GM18517 (cell line): ENCODE results near the gene HSD17B7.
"Not testable (repeated sequence)": the region's sequence is repeated elsewhere in the genome, so short reads cannot be mapped to it uniquely, and the experiment has no call there.

Experiments used
- ATAC-seq: cut with Tn5 transposase; IDR thresholded peaks from one replicate; pipeline ENCODE4 v1.9.1; 2021; ENCODE audit warnings: mild to moderate bottlenecking, moderate library complexity; ENCODE audit not compliant: unreplicated experiment

The HSD17B7 gene

DNA sequence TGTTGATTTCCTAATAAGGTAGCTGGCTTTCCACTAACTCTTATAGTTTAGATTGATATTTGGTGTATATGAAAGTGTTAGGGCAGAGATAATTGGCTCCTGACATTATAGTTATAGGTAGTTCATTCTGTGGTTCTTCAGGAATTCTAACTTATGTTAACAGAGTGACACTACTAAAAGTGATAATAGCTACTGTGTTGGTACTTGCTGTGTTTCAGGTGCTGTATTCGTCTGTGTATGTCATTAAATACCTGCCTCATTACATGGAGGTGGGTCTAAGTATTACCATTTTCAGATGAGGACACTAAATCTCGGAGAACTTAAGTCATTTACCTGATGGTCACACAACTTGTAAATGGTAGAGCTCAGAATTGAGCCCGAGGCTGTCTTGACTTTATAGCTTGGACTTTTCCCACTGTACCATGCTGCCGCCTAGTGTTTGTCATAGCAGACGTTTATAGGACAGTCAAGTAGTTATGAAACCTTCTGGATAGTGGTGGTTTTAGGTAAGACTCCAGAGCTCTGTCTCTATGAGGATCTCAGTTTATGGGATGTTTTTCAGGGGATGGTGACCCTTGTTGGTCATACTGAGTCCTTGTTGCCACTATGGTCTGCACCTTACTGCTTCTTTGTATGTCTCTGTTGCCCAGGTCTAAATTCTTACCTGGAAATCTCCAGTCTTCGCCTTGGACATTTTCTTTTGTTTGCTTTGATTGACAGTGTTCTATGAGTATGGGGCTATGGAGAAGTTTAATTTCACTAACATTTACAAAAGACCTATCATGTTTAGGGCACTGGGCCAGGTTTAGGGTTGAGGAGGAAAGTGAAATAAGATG lies 9.7 kb downstream of the HSD17B7 start:
- not testable (repeated sequence) for ATAC-seq

DNA sequence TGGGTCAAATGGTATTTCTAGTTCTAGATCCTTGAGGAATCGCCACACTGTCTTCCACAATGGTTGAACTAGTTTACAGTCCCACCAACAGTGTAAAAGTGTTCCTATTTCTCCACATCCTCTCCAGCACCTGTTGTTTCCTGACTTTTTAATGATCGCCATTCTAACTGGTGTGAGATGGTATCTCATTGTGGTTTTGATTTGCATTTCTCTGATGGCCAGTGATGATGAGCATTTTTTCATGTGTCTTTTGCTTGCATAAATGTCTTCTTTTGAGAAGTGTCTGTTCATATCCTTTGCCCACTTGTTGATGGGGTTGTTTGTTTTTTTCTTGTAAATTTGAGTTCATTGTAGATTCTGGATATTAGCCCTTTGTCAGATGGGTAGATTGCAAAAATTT lies 17.0 kb downstream of the HSD17B7 start:
- not testable (repeated sequence) for ATAC-seq

DNA sequence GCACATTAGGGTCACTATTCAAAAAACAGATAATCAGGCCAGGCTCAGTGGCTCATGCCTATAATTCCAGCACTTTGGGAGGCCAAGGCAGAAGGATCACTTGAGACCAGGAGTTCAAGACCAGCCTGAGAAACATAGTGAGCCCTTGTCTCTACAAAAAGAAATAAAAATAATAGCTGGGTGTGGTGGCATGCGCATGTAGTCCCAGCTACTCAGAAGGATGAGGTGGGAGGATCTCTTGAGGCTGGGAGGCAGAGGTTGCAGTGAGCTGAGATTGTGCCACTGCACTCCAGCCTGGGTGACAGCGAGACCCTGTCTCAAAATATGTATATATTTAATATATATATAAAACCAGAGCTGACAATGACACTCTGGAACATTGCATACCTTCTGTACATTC lies 21.9 kb downstream of the HSD17B7 start:
- not testable (repeated sequence) for ATAC-seq

DNA sequence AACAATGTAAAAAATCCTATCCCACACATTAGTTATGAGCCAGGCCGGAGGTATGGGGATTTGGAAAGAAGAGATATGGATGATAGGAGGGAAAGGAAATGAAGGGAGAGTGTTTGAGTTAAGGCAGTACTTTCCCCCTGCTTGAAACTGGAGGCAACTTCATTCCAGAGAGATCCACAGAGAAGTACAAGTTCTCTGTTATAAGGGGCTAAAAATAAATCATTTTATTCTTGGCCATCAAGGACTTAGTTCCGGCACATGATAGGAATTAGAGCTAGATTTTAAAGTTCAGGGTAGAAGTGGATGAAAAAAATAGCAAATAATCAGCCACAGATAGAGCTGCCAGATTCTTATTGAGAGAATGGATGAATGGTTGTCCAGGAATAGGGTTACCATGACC lies 27.6 kb downstream of the HSD17B7 start:
- ATAC-seq, result not testable (repeated sequence)

DNA sequence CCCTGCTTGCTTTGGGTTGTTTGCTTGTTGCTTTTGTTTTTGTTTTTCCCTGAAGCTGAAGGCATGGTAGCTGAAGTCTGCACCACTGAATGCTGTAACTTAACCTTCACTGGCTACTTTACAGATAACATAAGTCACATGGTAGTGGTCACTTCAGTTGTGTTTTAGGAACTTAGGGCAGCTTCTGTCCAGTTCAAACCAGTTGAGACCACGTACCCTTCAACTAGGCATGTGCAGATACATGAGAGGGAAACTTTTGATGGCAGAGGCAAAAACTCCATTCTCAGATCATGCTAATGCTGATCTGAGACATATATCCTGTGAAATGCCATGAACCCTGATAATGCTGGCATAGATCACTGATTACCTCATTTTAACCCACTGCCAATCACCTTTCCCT lies 28.2 kb downstream of the HSD17B7 start:
- not testable (repeated sequence) for ATAC-seq

DNA sequence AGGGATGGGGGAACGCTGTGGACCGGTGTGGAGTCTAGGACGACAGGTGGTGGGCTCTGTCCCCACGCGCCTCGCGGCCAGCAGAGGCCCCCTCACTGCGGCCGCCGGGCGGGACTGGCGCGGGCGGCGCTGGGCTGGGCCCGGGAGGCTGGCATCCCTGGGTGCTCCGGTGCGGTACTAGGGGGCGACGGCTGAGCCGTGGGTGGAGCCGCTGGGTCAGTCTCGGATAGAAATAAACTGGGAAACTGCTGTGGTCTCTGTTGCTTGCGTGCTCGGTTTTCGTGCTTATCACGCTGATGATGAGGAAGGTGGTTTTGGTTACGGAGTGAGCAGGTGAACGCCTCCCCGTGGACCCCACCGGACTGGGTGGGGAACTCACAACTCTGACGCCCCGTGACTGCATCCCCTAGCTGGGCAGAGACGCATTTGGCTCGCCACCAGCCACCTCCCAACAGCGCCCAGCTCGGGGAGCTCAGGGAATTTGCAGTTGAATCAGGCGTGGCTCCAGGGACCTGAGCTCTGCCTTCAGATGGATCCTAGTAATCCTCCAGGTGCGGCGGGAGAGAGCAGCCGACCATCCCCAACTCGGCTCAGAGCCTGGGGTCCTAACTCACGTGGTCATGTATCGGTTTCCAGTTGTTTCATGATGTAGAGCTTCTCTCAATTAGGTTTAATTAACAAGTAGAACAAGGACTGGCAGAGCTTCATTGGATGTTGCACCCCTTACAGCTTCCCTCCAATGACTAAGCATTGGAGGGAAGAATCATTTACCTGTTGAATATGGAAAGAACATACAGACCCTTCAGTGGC lies 32.1 kb downstream of the HSD17B7 start:
- no peak for ATAC-seq

DNA sequence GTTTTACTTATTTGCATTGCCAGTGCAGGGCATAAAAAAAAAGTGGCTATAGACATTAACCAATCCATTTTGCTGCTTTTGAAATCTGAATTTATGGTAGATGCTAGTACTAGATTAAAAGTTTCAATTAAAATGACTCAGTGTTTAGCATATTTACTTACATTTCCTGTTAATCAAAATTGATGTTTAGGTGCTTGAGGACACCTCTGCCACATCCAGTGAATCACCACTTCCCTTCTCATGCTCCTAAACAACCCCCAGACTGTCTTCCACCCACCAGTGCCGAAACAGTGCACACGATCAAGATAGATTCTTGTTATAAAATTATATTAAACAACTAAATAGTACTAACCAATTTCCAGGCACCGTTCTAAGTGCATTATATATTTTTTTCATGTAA lies 32.7 kb downstream of the HSD17B7 start:
- no peak for ATAC-seq

DNA sequence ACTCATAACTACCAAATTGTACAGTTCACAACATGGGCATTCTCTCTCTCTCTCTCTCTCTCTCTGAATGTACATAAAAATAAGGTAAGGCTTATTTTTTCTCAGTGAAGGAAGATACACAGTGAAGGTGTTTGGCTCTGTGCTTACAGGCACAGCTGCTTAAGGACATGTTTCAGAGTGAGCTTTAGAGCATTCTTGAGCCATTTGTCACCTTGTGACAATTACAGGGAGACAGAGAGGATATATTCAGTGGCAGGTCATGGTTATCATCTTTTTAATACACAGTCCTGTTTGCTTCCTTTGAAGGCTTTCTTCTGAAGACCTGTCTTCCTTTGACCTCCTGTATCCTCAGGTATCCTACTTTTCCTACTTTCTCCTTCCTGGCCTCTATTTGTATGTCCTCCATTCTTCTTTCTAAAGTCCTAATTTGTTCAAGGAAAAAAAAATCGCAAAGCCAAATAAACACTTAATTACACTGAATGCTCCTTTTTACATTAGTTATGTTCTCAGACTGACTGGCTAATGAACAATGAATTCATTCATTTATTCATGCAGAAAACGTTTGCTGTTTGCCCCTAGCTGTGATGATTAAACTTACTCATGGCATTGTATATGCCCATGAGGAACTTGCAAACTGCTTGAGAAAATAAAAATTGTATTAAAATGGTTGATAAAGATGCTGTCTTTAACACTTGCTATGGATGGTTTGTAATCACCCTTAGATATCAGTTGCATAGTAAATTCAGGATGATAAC lies 33.4 kb downstream of the HSD17B7 start:
- ATAC-seq, result no peak

DNA sequence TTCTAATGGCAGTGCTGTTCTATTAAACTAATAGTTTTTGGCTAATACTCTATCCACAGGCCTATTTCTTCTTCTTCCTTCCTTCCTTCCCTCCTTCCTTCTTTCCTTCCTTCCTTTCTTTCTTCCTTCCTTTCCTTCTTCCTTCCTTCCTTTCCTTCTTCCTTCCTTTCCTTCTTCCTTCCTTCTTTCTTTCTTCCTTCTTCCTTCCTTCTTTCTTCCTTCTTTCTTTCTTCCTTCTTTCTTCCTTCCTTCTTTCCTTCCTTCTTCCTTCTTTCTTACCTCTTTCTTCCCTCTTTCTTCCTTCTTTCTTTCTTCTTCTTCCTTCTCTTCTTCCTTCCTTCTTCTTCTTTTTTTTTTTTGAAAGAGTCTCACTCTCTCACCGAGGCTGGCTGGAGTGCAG lies 38.8 kb downstream of the HSD17B7 start:
- no peak for ATAC-seq

DNA sequence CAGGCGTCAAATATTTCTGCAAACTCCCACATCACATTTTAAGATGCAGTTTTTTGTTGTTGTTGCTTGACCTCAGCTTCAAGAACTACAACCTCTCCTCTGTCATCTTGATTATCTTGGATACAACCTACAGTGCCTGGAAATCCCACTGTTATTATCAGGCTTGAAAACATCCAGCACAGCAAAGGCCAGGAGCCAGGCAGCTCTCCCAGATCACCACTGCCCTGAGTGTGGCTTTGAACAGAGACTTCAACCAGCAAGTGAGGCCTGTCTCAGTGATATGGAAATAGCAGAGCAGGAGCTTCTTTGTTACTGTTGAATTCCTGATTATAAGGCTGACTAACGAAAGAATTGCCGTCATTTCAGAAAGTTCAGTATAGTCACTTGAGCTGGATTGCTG lies 42.0 kb downstream of the HSD17B7 start:
- no peak for ATAC-seq

DNA sequence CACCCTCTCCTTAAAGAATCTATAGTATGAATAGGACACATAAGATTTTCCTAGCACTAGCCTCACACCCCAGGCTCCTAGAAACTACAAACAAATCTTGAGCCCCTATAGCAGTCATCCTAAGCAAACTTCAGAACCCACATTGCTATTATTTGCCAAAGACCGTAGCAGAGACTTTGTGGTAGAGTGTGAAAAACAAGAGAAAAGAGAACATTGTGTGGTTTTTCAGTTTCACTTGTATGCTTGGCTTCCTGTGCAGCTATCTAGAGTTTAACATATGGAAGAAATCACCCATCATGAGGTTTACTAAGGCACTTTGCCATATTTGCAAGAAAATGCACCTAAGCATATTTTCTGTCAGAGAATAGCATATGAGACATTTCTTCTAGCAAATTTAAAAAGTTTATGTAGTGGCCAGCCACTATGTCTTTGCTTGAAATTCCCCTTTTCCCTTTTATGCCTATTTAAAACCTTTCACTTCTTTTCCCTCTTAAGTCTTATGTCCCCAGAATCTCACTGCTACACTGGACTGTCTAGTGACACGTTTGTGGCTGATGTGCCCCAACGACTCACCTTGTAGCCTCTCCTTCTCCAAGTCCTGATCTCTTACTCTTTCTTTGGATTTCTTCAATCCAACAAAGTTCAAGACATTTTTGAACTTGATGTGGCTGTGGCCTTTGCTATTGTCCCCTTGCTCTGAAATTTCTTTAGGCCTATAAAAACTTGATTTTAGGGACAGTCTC lies 44.8 kb downstream of the HSD17B7 start:
- ATAC-seq, result peak; percentile 84

DNA sequence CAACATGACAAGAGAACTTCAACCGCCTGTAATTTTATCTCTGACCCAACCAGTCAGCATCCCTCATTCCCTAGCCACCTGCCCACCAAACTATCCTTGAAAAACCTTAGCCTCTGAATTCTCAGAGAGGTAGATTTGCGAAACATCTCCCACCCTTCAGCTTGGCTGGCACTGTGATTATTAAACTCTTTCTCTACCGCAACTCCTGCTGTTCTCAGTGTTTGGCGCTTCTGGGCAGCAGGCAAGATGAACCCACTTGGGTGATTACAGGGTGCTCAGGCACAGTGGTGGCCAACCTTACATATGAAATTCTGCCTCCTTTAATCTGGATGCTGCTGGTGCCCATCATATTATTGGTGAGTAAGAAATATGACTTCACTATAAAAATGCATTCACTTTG lies 48.4 kb downstream of the HSD17B7 start:
- no peak for ATAC-seq

DNA sequence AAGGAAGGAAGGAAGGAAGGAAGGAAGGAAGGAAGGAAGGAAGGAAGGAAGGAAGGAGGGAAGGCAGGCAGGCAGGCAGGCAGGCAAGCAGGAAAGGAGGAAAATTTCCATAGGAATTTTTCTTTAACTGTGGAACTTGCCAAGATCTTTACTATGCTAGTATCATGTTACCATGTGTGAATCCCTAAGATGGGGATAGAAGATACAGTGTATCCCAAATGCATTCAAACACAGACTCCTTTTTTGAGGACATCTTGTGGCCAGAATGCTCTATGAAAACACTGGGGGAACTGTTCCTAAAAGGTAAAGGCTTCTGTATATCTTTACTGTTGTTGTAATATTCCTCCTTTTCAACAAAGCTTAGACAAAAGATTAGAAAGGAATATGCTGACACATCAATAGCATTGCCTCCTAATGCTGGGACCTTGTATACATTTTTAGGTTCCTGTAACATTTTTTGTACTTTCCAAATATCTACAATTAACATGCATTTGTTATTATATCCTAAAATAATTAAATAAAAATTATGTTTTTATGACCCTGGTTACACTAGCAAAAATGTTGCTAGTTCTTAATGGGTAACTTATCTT lies 49.8 kb downstream of the HSD17B7 start:
- no peak for ATAC-seq

DNA sequence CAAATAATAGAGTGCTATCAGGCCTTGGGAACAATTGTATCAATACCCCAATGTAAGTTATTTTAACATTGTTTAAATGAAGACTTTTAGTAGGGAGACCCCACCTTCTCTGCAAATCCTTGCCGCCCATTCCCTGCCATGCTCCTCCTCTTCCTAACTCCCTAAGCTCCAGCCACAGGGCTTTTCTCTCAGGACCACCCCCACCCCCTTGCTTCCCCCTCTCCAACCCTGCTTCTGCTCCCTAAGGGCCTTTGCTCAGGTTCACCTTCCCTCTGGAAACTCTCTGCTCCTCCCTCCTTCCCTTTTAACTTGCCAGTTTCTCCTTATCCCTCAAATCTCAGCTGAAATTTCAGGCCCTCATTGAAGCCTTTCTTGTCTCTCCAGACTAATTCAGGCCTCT lies 53.7 kb downstream of the HSD17B7 start:
- no peak for ATAC-seq

DNA sequence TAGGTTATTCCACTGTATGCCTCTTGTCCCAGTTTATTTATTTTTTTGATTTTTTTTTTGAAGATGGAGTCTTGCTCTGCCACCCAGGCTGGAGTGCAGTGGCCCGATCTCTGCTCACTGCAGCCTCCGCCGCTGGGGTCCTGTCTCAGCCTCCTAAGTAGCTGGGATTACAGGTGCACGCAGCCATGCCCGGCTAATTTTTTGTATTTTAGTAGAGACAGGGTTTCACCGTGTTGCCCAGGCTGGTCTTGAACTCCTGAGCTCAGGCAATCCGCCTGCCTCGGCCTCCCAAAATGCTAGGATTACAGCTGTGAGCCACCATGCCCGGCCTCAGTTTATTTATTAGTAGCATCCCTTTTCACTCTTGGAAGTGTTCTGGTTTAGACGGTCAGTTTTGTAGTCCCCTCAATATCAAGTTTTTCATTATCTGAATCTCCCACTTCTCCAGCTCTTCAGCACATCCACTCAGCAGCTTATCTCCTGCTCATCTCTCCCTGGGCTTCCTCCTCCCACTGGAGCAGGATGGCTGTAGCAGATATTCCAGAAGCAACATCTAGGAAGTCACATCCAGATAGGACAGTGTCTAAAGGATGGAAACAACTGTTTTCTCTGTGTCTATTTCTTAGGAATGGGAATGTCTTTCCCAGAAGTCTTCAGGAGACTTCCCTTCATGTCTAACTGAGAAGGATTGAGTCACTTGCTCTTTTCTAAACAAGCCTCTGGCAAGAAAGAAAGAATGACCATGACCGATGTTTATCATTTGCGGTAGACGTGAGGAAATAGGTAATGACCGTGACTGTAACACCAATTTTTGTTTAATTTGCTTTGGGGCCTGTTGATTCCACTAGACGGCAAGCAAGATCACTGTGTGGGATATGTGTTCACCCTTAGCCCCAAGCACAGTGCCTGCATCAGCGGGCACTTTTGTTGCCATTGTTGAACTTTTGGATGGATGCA lies 56.0 kb downstream of the HSD17B7 start:
- ATAC-seq, result no peak

DNA sequence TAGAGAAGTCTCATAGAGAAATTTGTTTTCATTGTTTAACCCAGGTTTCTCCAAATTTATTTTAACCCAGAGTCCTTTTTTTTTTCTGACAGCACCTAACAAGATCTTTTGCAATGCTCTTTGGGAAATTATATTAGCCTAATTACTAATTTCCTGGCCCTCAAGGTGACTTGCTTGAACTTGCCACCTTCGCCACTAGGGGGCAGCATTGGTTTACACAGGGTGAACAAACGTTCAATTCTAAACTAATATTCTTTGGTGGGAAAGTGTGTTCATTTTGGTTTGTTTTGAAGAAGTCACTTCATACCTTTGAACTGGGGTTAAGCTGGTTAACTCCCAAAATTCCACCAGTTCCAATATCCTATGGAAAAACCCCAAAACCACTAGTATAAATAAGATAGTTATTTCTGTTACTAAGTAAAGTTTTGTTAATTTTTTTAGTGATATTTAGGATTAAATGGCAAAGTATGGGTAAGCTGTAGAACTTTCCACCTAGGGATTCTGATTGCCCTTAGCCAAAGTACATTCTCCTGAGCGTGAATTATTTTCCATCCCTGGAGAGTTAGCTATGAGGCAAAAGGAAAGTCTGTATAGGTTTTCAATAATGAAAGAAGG lies 57.4 kb downstream of the HSD17B7 start:
- ATAC-seq, result no peak

DNA sequence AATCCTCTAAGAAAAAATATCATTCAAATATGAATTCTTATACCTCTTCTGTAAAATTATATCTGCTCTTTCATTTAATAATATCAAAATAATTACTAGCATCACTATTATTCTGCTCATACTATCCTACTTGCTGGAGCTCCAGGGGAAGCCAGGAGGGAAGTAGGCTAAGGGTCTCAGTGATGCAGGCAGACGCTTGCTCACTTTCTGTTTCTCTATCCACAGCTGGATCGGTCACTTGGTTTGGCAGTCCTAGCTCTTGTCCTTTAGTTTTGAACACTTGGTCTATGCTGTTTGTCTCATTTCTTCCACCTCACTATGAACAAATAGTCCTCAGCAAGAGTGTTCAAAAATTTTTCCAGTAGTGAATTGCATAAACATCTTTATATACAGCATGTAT lies 59.2 kb downstream of the HSD17B7 start:
- no peak for ATAC-seq

DNA sequence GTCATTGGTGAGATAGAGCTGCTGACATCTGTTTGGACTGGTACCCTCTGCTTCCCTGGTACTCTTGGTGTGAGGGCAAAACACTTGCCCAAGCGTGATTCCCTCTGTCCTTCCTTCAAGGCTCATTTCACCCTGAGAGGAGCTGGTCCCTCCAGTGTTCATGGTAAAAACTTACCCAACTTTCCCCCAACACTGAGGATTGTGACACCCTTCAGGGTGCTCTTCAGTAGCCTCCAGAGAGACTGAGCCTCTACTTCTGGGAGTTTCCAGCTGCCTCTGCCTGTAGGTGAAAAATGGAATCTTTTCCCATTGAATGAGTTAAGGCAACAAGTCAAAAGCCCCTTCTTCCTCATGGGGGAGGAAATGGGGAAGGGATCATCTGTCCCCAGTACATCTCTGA lies 60.8 kb downstream of the HSD17B7 start:
- ATAC-seq, result no peak
